Liver (tissue), 3 donors: ENCODE results near the gene SFPQ.
A peak's percentile ranks its signal among the peaks of the same experiment; 100 is the strongest.

Experiments used
- ATF3 ChIP-seq: IDR thresholded peaks from 2 replicates; pipeline ENCODE4 v1.6.1; 2016; ENCODE audit warnings: antibody characterized with exemption
- CTCF ChIP-seq: fragments of 150-350 bp; IDR thresholded peaks from 2 replicates; pipeline ENCODE4 v1.5.1; 2017; ENCODE audit warnings: improper control_type of control experiment, low read depth, low read length; ENCODE audit not compliant: missing input control
- JUND ChIP-seq, 2 donors: IDR thresholded peaks; 2 replicates each; pipeline ENCODE4 v1.6.1; 2016; ENCODE audit warnings: antibody characterized with exemption in 2 of 2
- RAD21 ChIP-seq, 2 donors: IDR thresholded peaks; 2 replicates each; pipeline ENCODE4 v1.6.1; 2016; ENCODE audit warnings: antibody characterized with exemption in 2 of 2, mild to moderate bottlenecking in 2 of 2
- TF ChIP-seq, protein P1 (sequence below): IDR thresholded peaks from 2 replicates; pipeline ENCODE4 v1.6.1; 2016; ENCODE audit warnings: antibody characterized with exemption
- TF ChIP-seq, protein P2 (sequence below): IDR thresholded peaks from 2 replicates; pipeline ENCODE4 v1.6.1; 2016; ENCODE audit warnings: antibody characterized with exemption, mild to moderate bottlenecking
- donor health status: healthy.
- donor health status: healthy.

DNA sequence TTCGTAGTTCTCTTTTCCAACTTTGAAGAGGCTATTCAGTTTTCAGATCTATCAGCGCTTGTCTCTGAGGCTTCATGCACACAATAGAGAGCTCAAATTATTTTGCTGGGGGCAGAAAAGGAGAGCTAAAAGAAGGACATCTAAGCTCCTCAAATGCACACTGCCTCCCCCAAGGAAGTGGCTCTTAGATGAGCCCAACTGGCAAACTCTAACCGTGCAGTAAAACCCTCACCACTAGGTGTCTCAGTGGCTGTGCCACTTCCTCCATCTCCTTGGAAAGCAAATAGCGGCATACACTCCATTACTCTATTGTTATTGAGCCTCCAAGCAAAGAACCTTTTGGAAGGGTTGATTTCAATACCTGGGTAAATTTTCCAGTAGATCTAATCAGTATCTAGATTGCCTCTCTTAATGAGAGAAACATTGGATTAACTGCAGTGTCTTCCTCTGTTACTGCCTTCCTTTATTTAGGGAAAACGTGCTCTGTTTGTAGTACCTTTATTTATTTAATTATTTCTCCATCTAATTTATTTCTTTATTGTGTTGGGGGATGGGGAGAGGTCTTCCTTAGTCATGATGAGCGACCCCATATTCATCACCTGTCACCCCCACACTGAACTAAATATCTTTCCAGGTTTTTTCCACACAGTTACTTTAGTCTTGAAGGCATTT is 9.2 kb upstream of the SFPQ start:
- TF ChIP-seq, protein P1, sequence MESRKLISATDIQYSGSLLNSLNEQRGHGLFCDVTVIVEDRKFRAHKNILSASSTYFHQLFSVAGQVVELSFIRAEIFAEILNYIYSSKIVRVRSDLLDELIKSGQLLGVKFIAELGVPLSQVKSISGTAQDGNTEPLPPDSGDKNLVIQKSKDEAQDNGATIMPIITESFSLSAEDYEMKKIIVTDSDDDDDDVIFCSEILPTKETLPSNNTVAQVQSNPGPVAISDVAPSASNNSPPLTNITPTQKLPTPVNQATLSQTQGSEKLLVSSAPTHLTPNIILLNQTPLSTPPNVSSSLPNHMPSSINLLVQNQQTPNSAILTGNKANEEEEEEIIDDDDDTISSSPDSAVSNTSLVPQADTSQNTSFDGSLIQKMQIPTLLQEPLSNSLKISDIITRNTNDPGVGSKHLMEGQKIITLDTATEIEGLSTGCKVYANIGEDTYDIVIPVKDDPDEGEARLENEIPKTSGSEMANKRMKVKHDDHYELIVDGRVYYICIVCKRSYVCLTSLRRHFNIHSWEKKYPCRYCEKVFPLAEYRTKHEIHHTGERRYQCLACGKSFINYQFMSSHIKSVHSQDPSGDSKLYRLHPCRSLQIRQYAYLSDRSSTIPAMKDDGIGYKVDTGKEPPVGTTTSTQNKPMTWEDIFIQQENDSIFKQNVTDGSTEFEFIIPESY: no peak
- TF ChIP-seq CTCF (peak; percentile 86), RAD21 (IDR thresholded peaks at IDR 0.05) (peak; percentile 93 to 95), ATF3 (no peak), JUND (IDR thresholded peaks at IDR 0.05) (no peak)
- TF ChIP-seq, protein P2, sequence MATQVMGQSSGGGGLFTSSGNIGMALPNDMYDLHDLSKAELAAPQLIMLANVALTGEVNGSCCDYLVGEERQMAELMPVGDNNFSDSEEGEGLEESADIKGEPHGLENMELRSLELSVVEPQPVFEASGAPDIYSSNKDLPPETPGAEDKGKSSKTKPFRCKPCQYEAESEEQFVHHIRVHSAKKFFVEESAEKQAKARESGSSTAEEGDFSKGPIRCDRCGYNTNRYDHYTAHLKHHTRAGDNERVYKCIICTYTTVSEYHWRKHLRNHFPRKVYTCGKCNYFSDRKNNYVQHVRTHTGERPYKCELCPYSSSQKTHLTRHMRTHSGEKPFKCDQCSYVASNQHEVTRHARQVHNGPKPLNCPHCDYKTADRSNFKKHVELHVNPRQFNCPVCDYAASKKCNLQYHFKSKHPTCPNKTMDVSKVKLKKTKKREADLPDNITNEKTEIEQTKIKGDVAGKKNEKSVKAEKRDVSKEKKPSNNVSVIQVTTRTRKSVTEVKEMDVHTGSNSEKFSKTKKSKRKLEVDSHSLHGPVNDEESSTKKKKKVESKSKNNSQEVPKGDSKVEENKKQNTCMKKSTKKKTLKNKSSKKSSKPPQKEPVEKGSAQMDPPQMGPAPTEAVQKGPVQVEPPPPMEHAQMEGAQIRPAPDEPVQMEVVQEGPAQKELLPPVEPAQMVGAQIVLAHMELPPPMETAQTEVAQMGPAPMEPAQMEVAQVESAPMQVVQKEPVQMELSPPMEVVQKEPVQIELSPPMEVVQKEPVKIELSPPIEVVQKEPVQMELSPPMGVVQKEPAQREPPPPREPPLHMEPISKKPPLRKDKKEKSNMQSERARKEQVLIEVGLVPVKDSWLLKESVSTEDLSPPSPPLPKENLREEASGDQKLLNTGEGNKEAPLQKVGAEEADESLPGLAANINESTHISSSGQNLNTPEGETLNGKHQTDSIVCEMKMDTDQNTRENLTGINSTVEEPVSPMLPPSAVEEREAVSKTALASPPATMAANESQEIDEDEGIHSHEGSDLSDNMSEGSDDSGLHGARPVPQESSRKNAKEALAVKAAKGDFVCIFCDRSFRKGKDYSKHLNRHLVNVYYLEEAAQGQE: no peak
